Natural killer cell (primary cell): Measurements from ENCODE around the gene SULF2. TPM values are rescaled to one million over a fixed set of nuclear protein-coding genes. Genes with fewer than 3 reads are reported as not detected.
A peak's percentile ranks its signal among the peaks of the same experiment; 100 is the strongest.
"Not testable (repeated sequence)": the region's sequence is repeated elsewhere in the genome, so short reads cannot be mapped to it uniquely, and the experiment has no call there.

Experiments
- ATAC-seq, 3 donors: fragments of 150-1000 bp in 2 of 3; fragments of 200-7000 bp in 1 of 3; cut with Tn5 transposase; 1 replicate in 1 of 3; 2 replicates in 2 of 3; pipeline ENCODE4 v1.10.0; 2021; ENCODE audit warnings: mild to moderate bottlenecking in 2 of 3, moderate library complexity in 2 of 3
- DNase-seq, 2 donors: peaks; one replicate each; pipeline versions ENCODE4 v3.0.0 to v3.0.0-alpha.2; 2013 to 2021; ENCODE audit warnings: mixed read lengths in 1 of 2
- H3K27ac ChIP-seq: one replicate; pipeline ENCODE4 v1.5.1; 2013; ENCODE audit warnings: mild to moderate bottlenecking, low read length
- H3K27me3 ChIP-seq: one replicate; pipeline ENCODE4 v1.6.1; 2013; ENCODE audit warnings: low read length; ENCODE audit not compliant: control insufficient read depth, insufficient read depth
- H3K36me3 ChIP-seq: one replicate; pipeline ENCODE4 v1.6.1; 2013; ENCODE audit warnings: low read length; ENCODE audit not compliant: control insufficient read depth, insufficient read depth
- H3K4me1 ChIP-seq: one replicate; pipeline ENCODE4 v1.6.1; 2013; ENCODE audit warnings: low read length; ENCODE audit not compliant: control insufficient read depth, insufficient read depth
- H3K4me3 ChIP-seq: one replicate; pipeline ENCODE4 v1.5.1; 2013; ENCODE audit warnings: low read length
- H3K9me3 ChIP-seq: one replicate; pipeline ENCODE4 v1.6.1; 2013; ENCODE audit warnings: low read length; ENCODE audit not compliant: control insufficient read depth, insufficient read depth
- H3K27ac Mint-ChIP-seq, 2 donors: one replicate each; pipeline ENCODE4 v1.8.0; 2022; ENCODE audit warnings: mild to moderate bottlenecking in 2 of 2, mixed read lengths in 2 of 2, moderate library complexity in 1 of 2
- H3K27me3 Mint-ChIP-seq, 2 donors: one replicate each; pipeline ENCODE4 v1.8.0; 2022; ENCODE audit warnings: low read depth in 2 of 2, mixed read lengths in 2 of 2
- H3K36me3 Mint-ChIP-seq: one replicate; pipeline ENCODE4 v1.8.0; 2022; ENCODE audit warnings: mixed read lengths
- H3K4me1 Mint-ChIP-seq, 2 donors: one replicate each; pipeline ENCODE4 v1.8.0; 2022; ENCODE audit warnings: mixed read lengths in 2 of 2
- H3K4me3 Mint-ChIP-seq: one replicate; pipeline ENCODE4 v1.8.0; 2022; ENCODE audit warnings: mild to moderate bottlenecking, moderate library complexity, mixed read lengths
- H3K9me3 Mint-ChIP-seq, 2 donors: one replicate each; pipeline ENCODE4 v1.8.0; 2022; ENCODE audit warnings: mixed read lengths in 2 of 2
- WGBS: methylation state at CpG from one replicate; pipeline ENCODE4 v1.1.7; 2013; ENCODE audit warnings: missing lambda C conversion rate; ENCODE audit not compliant: insufficient coverage; 5-methylcytosine and 5-hydroxymethylcytosine counted together
- intact Hi-C: fragments of 100-400 bp; cut with micrococcal nuclease; formaldehyde crosslinking; loops from one replicate; pipeline ENCODE4 v1.14.2; 2022
- total RNA-seq, 4 donors: library from RNA; stranded (reverse); fragments of 120-200 nt in 1 of 4; gene quantifications; one replicate each; pipeline versions ENCODE4 v1.2.3 to v1.2.4, GENCODE V29; 2013 to 2022
- TF ChIP-seq, protein P1 (sequence below): fragments of 200-600 bp; IDR thresholded peaks from one replicate; pipeline ENCODE4 v1.8.0; 2022; ENCODE audit warnings: antibody characterized with exemption

The SULF2 gene
- total RNA-seq: 10 to 100 TPM in 2 of 3 donors, 1 to 10 TPM in 1; 8.1 to 48.7 (median 12.3) TPM
- 21.7 TPM for total RNA-seq (2013)

GRCh38 chr20:47785311-47785853, at the start of gene SULF2:
TSS of gene SULF2 (minus strand) at chr20:47785481. CDS start at chr20:47757363, 28,118 bp downstream.
- intact Hi-C loops: no loop called here
- Histone ChIP-seq H3K9me3 (no peaks in the 10 kb centered on the region), H3K27ac (no peak within 1 kb of the TSS), H3K4me3 (peak within 1 kb of the TSS; percentile 36), H3K36me3 (no peaks in the 10 kb centered on the region), H3K4me1 (peaks cover 9% of the 10 kb centered on the region), H3K27me3 (no peaks in the 10 kb centered on the region)
- Mint-ChIP-seq H3K4me3 (peak within 1 kb of the TSS; percentile 61), H3K4me1 (peaks cover 0 to 4% of the 10 kb centered on the region in 2 donors), H3K27me3 (peaks cover 41 to 45% of the 10 kb centered on the region in 2 donors), H3K9me3 (no peaks in the 10 kb centered on the region), H3K36me3 (no peaks in the 10 kb centered on the region), H3K27ac (no peak within 1 kb of the TSS)
- TF ChIP-seq, protein P1, sequence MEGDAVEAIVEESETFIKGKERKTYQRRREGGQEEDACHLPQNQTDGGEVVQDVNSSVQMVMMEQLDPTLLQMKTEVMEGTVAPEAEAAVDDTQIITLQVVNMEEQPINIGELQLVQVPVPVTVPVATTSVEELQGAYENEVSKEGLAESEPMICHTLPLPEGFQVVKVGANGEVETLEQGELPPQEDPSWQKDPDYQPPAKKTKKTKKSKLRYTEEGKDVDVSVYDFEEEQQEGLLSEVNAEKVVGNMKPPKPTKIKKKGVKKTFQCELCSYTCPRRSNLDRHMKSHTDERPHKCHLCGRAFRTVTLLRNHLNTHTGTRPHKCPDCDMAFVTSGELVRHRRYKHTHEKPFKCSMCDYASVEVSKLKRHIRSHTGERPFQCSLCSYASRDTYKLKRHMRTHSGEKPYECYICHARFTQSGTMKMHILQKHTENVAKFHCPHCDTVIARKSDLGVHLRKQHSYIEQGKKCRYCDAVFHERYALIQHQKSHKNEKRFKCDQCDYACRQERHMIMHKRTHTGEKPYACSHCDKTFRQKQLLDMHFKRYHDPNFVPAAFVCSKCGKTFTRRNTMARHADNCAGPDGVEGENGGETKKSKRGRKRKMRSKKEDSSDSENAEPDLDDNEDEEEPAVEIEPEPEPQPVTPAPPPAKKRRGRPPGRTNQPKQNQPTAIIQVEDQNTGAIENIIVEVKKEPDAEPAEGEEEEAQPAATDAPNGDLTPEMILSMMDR: no peak
- DNase-seq (no peak), ATAC-seq (peak in 1 of 3 donors; percentile 31)
- under 1% methylated on average over 82 of the region's 82 CpGs for WGBS

- H3K36me3 ChIP-seq, H3K4me3 Mint-ChIP-seq, DNase-seq, H3K27ac ChIP-seq, H3K4me3 ChIP-seq, ATAC-seq, H3K36me3 Mint-ChIP-seq, H3K27me3 ChIP-seq, H3K27ac Mint-ChIP-seq, intact Hi-C loops, H3K9me3 Mint-ChIP-seq, H3K4me1 ChIP-seq, H3K4me1 Mint-ChIP-seq, H3K9me3 ChIP-seq, H3K27me3 Mint-ChIP-seq: not testable (repeated sequence)
- WGBS: no CpG with 5 or more reads among the region's 7 CpGs
These were observed 46.4 kb upstream of the SULF2 start for GRCh38 chr20:47831675-47832074.

GRCh38 chr20:47826716-47827115, 41.4 kb upstream of the SULF2 start:
- H3K27me3 ChIP-seq, H3K36me3 ChIP-seq, H3K4me3 ChIP-seq, H3K27ac ChIP-seq, H3K9me3 Mint-ChIP-seq, DNase-seq, intact Hi-C loops, H3K4me1 ChIP-seq, H3K4me1 Mint-ChIP-seq, H3K36me3 Mint-ChIP-seq, H3K27ac Mint-ChIP-seq, H3K4me3 Mint-ChIP-seq, ATAC-seq, H3K9me3 ChIP-seq, H3K27me3 Mint-ChIP-seq: not testable (repeated sequence)
- 84% methylated on average over 8 of the region's 8 CpGs for whole genome bisulfite sequencing

DNA sequence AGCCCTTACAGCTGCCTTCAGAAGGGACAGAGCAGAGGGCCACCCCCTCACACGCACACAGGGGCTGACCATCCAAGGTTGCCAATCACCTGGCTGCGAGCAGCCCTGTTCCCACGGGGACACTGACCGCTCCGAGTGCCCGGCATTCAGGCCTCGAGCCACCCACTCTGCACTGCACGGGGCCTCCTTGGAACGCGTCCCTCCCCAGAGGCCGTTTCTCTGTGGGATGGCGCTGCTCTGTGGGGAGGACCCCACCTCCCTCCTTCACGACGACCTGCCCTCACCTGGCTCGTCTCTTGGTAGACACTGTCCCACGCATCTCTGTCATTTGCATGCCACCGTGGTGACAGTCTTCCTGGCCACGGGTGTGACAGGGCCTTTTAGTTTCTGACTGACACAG, 40.7 kb upstream of the SULF2 start:
- intact Hi-C loops, H3K27me3 Mint-ChIP-seq, H3K27ac ChIP-seq, H3K9me3 ChIP-seq, DNase-seq, H3K27me3 ChIP-seq, ATAC-seq, H3K36me3 ChIP-seq, H3K36me3 Mint-ChIP-seq, H3K9me3 Mint-ChIP-seq, H3K4me1 ChIP-seq, H3K4me1 Mint-ChIP-seq, H3K4me3 ChIP-seq, H3K27ac Mint-ChIP-seq, H3K4me3 Mint-ChIP-seq: not testable (repeated sequence)
- WGBS: 80% methylated on average over 18 of the region's 18 CpGs

DNA sequence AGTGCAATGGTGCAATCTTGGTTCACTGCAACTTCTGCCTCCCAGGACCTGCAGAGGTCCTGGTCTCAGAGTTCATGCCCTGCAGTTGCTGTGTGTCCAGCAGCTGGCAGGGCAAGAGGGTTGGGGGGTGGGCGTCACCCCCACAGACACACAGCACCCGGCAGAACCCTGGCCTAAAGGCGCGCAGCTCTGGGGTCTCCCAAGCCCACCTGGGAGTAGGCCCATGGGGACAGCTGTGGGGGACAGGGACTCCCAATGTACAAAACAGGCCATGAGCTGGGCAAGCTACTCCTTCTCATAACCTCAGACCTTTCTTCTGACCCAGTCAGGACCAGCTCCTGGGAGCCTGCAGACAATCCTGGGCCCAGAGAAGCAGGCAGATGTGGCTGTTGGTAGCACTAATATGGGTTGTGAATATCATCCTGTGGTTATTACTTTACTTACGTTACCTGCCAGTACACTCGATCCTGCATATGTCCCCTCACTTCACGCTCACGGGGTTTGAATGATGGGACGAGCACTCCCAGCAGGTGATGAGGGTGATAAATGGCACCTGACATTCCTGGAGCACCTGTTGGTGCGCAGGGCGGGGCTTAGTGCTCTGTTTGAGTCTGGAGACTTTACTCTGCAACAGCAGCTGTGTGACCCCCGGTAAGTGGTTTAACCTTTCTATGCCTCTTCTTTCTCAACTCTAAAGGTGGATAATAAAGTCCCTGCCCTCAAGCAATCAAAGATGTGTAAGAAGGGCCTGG, 39.9 kb upstream of the SULF2 start:
- Histone ChIP-seq H3K9me3 (no peaks in the 10 kb centered on the region), H3K4me1 (no peaks in the 10 kb centered on the region), H3K4me3 (no peak overlapping the region), H3K27ac (no peak overlapping the region), H3K27me3 (no peaks in the 10 kb centered on the region), H3K36me3 (no peaks in the 10 kb centered on the region)
- WGBS: 92% methylated on average over 12 of the region's 12 CpGs
- Mint-ChIP-seq H3K27me3 (peaks cover 2 to 8% of the 10 kb centered on the region in 2 donors), H3K4me1 (no peaks in the 10 kb centered on the region), H3K4me3 (no peak overlapping the region), H3K9me3 (no peaks in the 10 kb centered on the region), H3K27ac (no peak overlapping the region), H3K36me3 (no peaks in the 10 kb centered on the region)
- intact Hi-C loops: no loop called here
- no peak for DNase-seq
- TF ChIP-seq, protein P1: no peak
- ATAC-seq: no peak

DNA sequence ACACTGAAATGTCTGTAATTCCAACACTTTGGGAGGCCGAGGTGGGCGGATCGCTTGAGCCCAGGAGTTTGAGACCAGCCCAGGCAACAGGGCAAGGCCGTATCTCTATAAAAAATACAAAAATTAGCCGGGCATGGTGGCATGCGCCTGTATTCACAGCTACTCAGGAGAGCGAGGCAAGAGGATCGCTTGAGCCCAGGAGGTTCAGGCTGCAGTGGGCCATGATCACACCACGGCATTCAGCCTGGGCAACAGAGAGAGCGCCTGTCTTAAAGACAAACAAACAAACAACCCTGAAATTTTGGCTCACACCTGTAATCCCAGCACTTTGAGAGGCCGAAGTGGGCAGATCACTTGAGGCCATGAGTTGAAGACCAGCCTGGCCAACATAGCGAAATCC, 38.7 kb upstream of the SULF2 start:
- H3K4me1 ChIP-seq, H3K9me3 Mint-ChIP-seq, DNase-seq, ATAC-seq, H3K36me3 Mint-ChIP-seq, H3K27me3 ChIP-seq, H3K4me3 Mint-ChIP-seq, H3K9me3 ChIP-seq, H3K4me1 Mint-ChIP-seq, H3K4me3 ChIP-seq, H3K36me3 ChIP-seq, H3K27ac ChIP-seq, intact Hi-C loops, H3K27ac Mint-ChIP-seq: not testable (repeated sequence)
- H3K27me3 Mint-ChIP-seq: peaks cover 5 to 13% of the 10 kb centered on the region in 2 donors
- 94% methylated on average over 12 of the region's 12 CpGs for WGBS
